Stimulated activated CD8-positive, alpha-beta memory T cell treated with anti-CD3 and anti-CD28 coated beads, Interleukin-12 subunit alpha, Interleukin-12 subunit beta, amount 100 ng/mL, for 4 hours (primary cell): ENCODE data around the gene TBC1D24.
"Not testable (repeated sequence)": the region's sequence is repeated elsewhere in the genome, so short reads cannot be mapped to it uniquely, and the experiment has no call there.

ENCODE experiments used
- DNase-seq: peaks from one replicate; pipeline ENCODE4 v3.0.0-alpha.2; 2020; ENCODE audit warnings: low read depth

The TBC1D24 gene

GRCh38 chr16:2474877-2475412 lies at the start of gene TBC1D24:
TSS of gene TBC1D24 (plus strand) at chr16:2475127. CDS start at chr16:2496149, 21,022 bp downstream.
- peak; percentile 81 for DNase-seq

- DNase-seq: no peak
Observed at GRCh38 chr16:2425825-2426430, 49.0 kb upstream of the TBC1D24 start.

DNA sequence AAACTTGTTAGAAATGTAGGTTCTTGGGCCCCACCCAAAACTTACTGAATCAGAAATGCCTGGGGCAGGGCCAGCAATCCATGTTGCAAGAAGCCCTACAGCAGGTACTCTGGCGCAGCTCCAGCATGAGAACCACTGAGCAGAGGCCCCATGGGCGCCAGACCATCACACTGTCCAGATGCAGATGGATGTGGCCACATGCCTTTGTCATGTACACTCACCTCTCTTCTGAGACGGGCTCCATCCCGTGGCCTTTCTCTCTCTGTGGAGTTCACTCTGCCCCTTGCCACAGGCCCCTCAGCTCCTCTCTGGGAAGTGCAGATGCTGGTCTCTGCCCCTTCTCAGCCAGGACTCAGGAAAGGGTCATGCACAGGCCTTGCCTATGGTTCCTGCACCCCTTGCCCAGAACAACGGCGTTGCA lies 48.0 kb upstream of the TBC1D24 start:
- DNase-seq: no peak

DNA sequence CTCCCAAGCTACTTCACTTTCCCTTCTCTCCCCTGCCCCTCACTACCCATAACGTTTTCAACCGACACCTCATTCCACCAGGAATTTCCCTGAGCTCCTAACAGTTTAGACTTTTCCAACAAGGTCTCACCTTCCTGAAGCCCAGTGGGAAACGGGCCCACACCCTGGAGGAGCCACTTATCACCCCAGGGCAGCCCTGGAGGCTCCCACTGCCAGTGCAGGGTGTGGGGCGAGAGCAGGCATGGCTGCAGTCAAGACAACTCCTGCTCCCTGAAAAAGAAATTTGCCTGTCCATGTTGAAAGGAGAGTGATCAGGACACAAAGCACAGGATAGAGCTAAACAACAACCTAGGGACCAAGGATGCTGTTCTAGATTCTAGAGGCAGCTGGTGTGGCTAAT lies 47.4 kb upstream of the TBC1D24 start:
- DNase-seq: no peak

- DNase-seq: no peak
Observed at GRCh38 chr16:2428051-2428783, 46.7 kb upstream of the TBC1D24 start.

DNA sequence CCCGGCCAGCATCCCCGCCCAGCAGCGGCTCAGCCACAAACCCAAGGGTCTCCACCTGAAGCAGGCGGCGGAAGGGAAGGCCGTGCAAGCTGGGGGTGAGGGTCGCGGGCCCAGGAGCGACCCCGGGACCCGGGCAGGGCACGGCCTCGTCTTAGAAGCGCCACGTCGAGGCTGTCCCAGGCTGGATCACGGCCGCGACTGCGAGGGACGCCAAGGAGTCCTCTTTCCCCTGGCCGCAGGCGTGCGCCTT lies 46.2 kb upstream of the TBC1D24 start:
- no peak for DNase-seq

DNA sequence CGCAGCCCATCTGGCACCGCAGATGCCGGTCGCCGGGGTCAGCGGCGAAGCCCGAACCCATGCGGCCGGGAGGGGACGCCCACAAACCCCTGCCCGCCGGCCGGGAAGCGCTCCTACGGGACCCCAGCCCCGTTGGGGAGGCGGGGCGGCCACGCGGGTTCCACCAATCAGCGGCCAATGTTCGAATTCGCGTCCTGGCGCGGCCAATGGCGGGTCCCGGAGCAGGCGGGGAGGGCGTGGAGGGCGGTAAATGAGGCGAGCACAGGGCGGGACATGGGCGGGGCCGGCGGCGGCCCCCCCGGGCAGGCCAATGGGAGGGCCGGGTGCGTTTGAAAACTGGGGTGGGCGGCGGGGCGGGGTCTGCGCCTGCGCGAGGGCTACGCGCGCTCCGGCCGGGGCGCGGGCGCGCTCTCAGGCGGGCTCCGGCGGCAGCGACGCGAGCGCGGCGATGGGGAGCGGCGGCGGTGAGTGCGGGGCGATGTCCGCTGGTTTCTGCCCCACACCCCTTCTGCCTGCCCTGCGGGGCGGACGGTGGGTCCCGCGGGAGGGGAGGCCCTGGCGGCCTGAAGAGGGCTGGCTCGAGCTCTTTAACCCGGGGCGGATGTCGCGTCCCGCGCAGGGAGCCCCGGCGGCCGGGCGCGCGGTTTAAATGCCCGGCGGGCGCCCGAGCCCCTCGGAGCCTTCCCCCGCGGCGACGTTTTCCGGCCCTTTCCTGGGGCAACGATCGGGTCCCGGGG lies 45.7 kb upstream of the TBC1D24 start, which contains the start of gene CCNF:
Gene CCNF, plus strand, starts transcription at position 414 of the 737 bp plus-strand sequence. Its CDS starts 35 bp downstream, at position 449.
- peak; percentile 98 for DNase-seq

DNA sequence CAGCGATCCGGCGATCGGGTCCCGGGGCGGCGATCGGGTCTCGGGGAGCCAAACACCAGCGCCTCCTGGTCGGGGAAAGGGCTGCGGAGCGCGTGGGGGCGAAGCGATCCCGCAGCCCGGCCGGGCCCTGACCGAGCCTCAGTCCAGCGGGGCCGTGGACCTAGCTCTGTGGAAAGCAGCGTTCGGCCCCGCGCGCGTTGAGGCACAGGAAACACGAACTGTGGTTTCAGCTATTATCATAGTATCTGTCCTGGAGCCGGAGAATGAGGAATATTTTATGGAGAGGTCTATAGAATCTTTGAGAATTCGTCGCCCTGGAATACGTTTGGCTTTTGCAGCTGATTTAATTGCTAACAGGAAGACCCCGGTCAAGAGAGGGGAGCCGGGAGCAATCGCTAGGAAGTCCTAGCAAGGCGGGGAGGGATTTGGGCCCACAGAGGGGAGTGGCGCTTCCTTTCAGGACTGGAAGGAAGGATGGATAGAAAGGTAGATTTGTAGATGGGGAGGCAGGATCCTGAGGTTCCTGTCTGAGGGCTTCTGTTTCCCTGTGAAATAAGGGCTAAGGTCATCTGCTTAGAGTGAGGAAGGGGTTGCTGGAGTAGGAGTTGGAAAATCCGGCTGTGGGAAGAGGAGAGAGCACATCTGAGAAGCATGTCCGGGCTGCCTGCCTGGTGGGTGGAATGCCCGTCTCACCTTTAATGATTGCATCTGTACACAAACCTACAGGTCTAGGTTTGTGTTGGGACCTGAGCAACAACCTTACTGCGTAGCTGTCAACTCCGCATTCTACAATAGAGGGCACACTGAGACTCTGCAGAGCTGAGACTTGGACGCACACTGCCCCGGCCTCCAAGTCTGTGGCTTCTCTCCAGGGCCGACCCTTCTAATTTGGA lies 44.9 kb upstream of the TBC1D24 start:
- no peak for DNase-seq

DNA sequence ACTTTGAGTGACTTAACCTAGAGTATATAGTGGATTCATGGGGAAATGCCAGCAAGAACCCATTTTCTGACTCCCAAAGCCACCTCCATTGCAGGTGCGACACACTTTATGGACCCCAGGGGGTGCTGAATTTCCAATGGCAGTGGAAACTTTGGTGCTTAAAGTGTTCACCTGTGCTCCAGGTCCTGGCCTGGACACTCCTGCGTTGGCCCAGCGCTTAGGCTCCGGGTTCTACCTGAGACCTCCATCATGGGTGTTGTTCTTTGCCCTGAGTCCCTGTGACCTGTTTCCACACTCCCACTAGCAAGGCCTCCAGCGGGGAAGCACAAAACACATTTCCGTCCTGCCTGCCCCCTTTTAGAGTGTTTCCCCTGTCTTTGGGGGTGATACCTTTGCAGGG lies 42.6 kb upstream of the TBC1D24 start:
- no peak for DNase-seq

GRCh38 chr16:2432801-2433505 lies 42.0 kb upstream of the TBC1D24 start:
- no peak for DNase-seq

GRCh38 chr16:2435236-2435635 lies 39.7 kb upstream of the TBC1D24 start:
- not testable (repeated sequence) for DNase-seq

DNA sequence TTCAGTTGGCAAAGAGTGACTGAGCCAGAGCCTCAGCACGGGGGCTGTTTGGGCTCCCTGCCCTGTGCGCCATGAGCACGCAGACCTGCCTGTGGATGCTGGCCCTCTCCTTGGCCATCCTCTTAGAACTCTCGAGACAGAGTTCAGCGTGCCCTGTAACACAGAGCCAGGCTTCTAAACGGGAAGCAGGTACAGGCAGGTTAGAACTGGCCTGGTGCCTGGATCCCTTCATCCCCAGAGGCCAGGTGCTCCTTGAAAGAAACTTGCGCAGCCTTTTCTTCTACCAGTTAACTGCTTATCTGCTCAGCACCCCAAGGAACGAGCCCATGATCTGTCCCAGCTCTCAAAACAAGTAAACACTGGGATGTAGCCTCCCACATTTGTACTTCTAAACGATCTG lies 38.8 kb upstream of the TBC1D24 start:
- DNase-seq: no peak

- no peak for DNase-seq
Observed at GRCh38 chr16:2437032-2437790, 37.7 kb upstream of the TBC1D24 start.

- DNase-seq: no peak
Observed at GRCh38 chr16:2438121-2438520, 36.8 kb upstream of the TBC1D24 start.

GRCh38 chr16:2439598-2439997 lies 35.3 kb upstream of the TBC1D24 start:
- DNase-seq: no peak

DNA sequence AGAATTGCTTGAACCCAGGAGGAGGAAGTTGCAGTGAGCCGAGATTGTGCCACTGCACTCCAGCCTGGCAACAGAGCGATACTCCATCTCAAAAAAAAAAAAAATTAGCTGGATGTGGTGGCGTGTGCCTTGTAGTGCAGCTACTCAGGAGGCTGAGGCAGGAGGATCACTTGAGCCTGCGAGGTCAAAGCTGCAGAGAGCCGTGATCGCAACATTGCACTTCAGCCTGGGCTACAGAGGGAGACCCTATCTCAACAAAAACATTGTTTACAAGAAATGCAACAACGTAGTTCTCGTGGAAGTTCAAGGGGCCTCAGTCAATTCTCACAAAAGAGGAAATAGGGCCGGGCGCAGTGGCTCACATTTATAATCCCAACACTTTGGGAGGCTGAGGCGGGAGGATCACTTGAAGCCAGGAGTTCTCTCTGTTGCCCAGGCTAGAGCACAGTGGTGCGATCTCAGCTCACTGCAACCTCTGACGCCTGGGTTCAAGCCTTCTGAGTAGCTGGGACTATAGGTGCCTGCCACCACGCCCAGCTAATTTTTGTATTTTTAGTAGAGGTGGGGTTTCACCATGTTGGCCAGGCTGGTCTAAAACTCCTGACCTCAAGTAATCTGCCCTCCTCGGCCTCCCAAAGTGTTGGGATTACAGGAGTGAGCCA lies 33.7 kb upstream of the TBC1D24 start:
- not testable (repeated sequence) for DNase-seq

DNA sequence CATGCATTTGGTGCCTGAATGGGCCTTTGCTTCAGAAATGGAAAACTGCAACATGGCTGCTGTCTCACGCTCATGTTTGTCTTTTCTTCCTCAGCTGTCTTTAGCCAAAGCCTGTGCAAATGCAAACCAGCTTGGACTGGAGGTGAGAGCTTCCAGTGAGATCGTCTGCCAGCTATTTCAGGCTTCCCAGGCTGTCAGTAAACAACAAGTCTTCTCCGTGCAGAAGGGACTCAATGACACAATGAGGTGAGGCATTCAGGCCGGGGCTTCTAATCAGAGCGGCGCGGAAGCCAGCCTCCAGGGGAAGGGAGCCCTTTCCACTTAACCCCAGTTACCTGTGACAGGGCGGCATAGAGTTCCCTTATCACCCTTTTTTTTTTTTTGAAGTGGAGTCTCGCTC lies 31.4 kb upstream of the TBC1D24 start:
- no peak for DNase-seq

DNA sequence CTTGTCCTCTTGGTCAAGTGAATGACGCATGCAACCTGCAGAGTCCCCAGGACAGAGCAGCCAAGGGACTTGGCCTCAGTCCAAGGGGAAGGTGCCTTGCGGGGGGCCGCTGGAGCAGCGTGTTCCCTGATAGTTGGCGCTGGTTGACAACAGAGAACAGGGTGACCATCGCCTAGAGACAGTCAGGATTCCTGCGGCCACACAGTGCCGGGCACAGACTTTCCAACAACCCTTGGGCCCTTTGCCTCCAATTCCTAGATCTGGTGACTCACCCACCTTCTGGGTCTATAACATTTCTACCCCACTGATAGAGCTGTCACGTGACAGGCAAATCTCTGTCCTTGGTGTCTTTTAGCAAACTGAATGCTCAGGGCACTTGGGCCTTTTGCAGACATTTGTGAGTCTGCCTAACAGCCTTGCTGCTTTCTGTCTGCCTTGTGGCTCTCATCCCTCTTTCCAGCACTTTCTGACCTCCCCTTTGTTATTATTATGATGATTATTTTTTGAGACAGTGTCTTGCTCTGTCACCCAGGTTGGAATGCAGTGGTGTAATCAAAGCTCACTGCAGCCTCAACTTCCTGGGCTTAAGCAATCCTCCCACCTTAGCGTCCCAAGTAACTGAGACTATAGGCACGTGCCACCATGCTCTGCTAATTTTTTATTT lies 26.9 kb upstream of the TBC1D24 start:
- no peak for DNase-seq

DNA sequence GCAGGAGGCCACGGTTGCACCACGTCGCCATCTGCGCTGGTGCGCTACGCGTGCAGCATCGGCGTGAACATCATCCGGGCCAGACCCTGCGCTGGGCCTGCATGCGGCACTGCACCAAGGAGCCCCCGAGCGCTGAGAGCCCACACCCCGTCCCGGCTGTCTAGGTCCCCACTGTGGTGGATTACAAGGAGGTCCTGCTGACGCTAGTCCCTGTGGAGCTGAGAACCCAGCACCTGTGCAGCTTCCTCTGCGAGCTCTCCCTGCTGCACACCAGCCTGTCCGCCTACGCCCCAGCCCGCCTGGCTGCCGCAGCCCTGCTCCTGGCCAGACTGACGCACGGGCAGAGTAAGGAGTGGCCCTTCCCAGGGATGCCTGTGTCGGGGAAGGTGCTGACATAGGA lies 25.8 kb upstream of the TBC1D24 start:
- DNase-seq: no peak
